ENCODE results near the gene ZNF764.
A peak's percentile ranks its signal among the peaks of the same experiment; 100 is the strongest.

ZNF764 gene

GRCh38 chr16:30557957-30558788 is at the start of gene ZNF764:
TSS of gene ZNF764 (minus strand) at chr16:30558374. CDS start at chr16:30558182, 192 bp downstream.
- Histone ChIP-seq H3K36me3 (ENCODE audit: control insufficient read depth in 2 of 2, insufficient read depth in 2 of 2, low read length in 2 of 2) (peaks cover 6 to 17% of the 10 kb centered on the region in 2 donors), H3K4me3 (ENCODE audit: low read length in 2 of 2) (peak within 1 kb of the TSS; percentile 76 to 80), H3K27me3 (ENCODE audit: control insufficient read depth in 2 of 2, insufficient read depth in 2 of 2, low read length in 2 of 2) (no peaks in the 10 kb centered on the region), H3K4me1 (ENCODE audit: control insufficient read depth in 2 of 2, insufficient read depth in 2 of 2, low read length in 2 of 2) (peaks cover 17 to 38% of the 10 kb centered on the region in 2 donors), H3K27ac (ENCODE audit: low read depth in 2 of 2, low read length in 2 of 2) (peak within 1 kb of the TSS; percentile 90 to 92), H3K9ac (ENCODE audit: low read depth in 1 of 2, low read length in 2 of 2) (peak within 1 kb of the TSS; percentile 75 to 85), H3K9me3 (ENCODE audit: control insufficient read depth in 2 of 2, low read length in 2 of 2) (no peaks in the 10 kb centered on the region)

GRCh38 chr16:30606004-30606403 is 47.8 kb upstream of the ZNF764 start:
- no peaks in the 10 kb centered on the region for H3K27me3 ChIP-seq (ENCODE audit: control insufficient read depth in 2 of 2, insufficient read depth in 2 of 2, low read length in 2 of 2)
- H3K36me3 ChIP-seq (ENCODE audit: control insufficient read depth in 2 of 2, insufficient read depth in 2 of 2, low read length in 2 of 2): peaks cover 21 to 26% of the 10 kb centered on the region in 2 donors
- H3K4me1 ChIP-seq (ENCODE audit: control insufficient read depth in 2 of 2, insufficient read depth in 2 of 2, low read length in 2 of 2): peaks cover 8 to 9% of the 10 kb centered on the region in 2 donors
- H3K9ac ChIP-seq (ENCODE audit: low read depth in 1 of 2, low read length in 2 of 2): no peak overlapping the region
- H3K9me3 ChIP-seq (ENCODE audit: control insufficient read depth in 2 of 2, low read length in 2 of 2): no peaks in the 10 kb centered on the region
- no peak overlapping the region for H3K27ac ChIP-seq (ENCODE audit: low read depth in 2 of 2, low read length in 2 of 2)
- H3K4me3 ChIP-seq (ENCODE audit: low read length in 2 of 2): no peak overlapping the region

- H3K9me3 ChIP-seq (ENCODE audit: control insufficient read depth in 2 of 2, low read length in 2 of 2): no peaks in the 10 kb centered on the region
- no peak overlapping the region for H3K4me3 ChIP-seq (ENCODE audit: low read length in 2 of 2)
- no peaks in the 10 kb centered on the region for H3K27me3 ChIP-seq (ENCODE audit: control insufficient read depth in 2 of 2, insufficient read depth in 2 of 2, low read length in 2 of 2)
- no peak overlapping the region for H3K27ac ChIP-seq (ENCODE audit: low read depth in 2 of 2, low read length in 2 of 2)
- peaks cover 6 to 8% of the 10 kb centered on the region in 2 donors for H3K4me1 ChIP-seq (ENCODE audit: control insufficient read depth in 2 of 2, insufficient read depth in 2 of 2, low read length in 2 of 2)
- no peak overlapping the region for H3K9ac ChIP-seq (ENCODE audit: low read depth in 1 of 2, low read length in 2 of 2)
- peaks cover 21 to 26% of the 10 kb centered on the region in 2 donors for H3K36me3 ChIP-seq (ENCODE audit: control insufficient read depth in 2 of 2, insufficient read depth in 2 of 2, low read length in 2 of 2)
These were observed 47.0 kb upstream of the ZNF764 start for GRCh38 chr16:30605158-30605557.

GRCh38 chr16:30604316-30604947 is 46.3 kb upstream of the ZNF764 start:
- no peak overlapping the region for H3K4me3 ChIP-seq (ENCODE audit: low read length in 2 of 2)
- peaks cover 21 to 26% of the 10 kb centered on the region in 2 donors for H3K36me3 ChIP-seq (ENCODE audit: control insufficient read depth in 2 of 2, insufficient read depth in 2 of 2, low read length in 2 of 2)
- peaks cover 6% of the 10 kb centered on the region in 2 donors for H3K4me1 ChIP-seq (ENCODE audit: control insufficient read depth in 2 of 2, insufficient read depth in 2 of 2, low read length in 2 of 2)
- H3K27me3 ChIP-seq (ENCODE audit: control insufficient read depth in 2 of 2, insufficient read depth in 2 of 2, low read length in 2 of 2): no peaks in the 10 kb centered on the region
- no peak overlapping the region for H3K27ac ChIP-seq (ENCODE audit: low read depth in 2 of 2, low read length in 2 of 2)
- no peaks in the 10 kb centered on the region for H3K9me3 ChIP-seq (ENCODE audit: control insufficient read depth in 2 of 2, low read length in 2 of 2)
- H3K9ac ChIP-seq (ENCODE audit: low read depth in 1 of 2, low read length in 2 of 2): no peak overlapping the region

GRCh38 chr16:30603945-30604315 is 45.8 kb upstream of the ZNF764 start:
- no peak overlapping the region for H3K4me3 ChIP-seq (ENCODE audit: low read length in 2 of 2)
- H3K9me3 ChIP-seq (ENCODE audit: control insufficient read depth in 2 of 2, low read length in 2 of 2): no peaks in the 10 kb centered on the region
- H3K27ac ChIP-seq (ENCODE audit: low read depth in 2 of 2, low read length in 2 of 2): no peak overlapping the region
- H3K36me3 ChIP-seq (ENCODE audit: control insufficient read depth in 2 of 2, insufficient read depth in 2 of 2, low read length in 2 of 2): peaks cover 21 to 26% of the 10 kb centered on the region in 2 donors
- no peak overlapping the region for H3K9ac ChIP-seq (ENCODE audit: low read depth in 1 of 2, low read length in 2 of 2)
- no peaks in the 10 kb centered on the region for H3K27me3 ChIP-seq (ENCODE audit: control insufficient read depth in 2 of 2, insufficient read depth in 2 of 2, low read length in 2 of 2)
- H3K4me1 ChIP-seq (ENCODE audit: control insufficient read depth in 2 of 2, insufficient read depth in 2 of 2, low read length in 2 of 2): peaks cover under 1 to 1% of the 10 kb centered on the region in 2 donors

GRCh38 chr16:30602616-30603277 is 44.6 kb upstream of the ZNF764 start:
- H3K36me3 ChIP-seq (ENCODE audit: control insufficient read depth in 2 of 2, insufficient read depth in 2 of 2, low read length in 2 of 2): peaks cover 21 to 22% of the 10 kb centered on the region in 2 donors

GRCh38 chr16:30601966-30602365 is 43.8 kb upstream of the ZNF764 start:
- Histone ChIP-seq H3K9me3 (ENCODE audit: control insufficient read depth in 2 of 2, low read length in 2 of 2) (no peaks in the 10 kb centered on the region), H3K4me3 (ENCODE audit: low read length in 2 of 2) (no peak overlapping the region), H3K9ac (ENCODE audit: low read depth in 1 of 2, low read length in 2 of 2) (no peak overlapping the region), H3K27ac (ENCODE audit: low read depth in 2 of 2, low read length in 2 of 2) (no peak overlapping the region), H3K36me3 (ENCODE audit: control insufficient read depth in 2 of 2, insufficient read depth in 2 of 2, low read length in 2 of 2) (peaks cover 21% of the 10 kb centered on the region in 2 donors), H3K27me3 (ENCODE audit: control insufficient read depth in 2 of 2, insufficient read depth in 2 of 2, low read length in 2 of 2) (no peaks in the 10 kb centered on the region), H3K4me1 (ENCODE audit: control insufficient read depth in 2 of 2, insufficient read depth in 2 of 2, low read length in 2 of 2) (no peaks in the 10 kb centered on the region)

More at GRCh38 chr16:30602616-30603277, 44.6 kb upstream of the ZNF764 start:
- H3K9ac ChIP-seq (ENCODE audit: low read depth in 1 of 2, low read length in 2 of 2): no peak overlapping the region
- no peaks in the 10 kb centered on the region for H3K4me1 ChIP-seq (ENCODE audit: control insufficient read depth in 2 of 2, insufficient read depth in 2 of 2, low read length in 2 of 2)
- H3K27me3 ChIP-seq (ENCODE audit: control insufficient read depth in 2 of 2, insufficient read depth in 2 of 2, low read length in 2 of 2): no peaks in the 10 kb centered on the region
- H3K4me3 ChIP-seq (ENCODE audit: low read length in 2 of 2): no peak overlapping the region
- H3K27ac ChIP-seq (ENCODE audit: low read depth in 2 of 2, low read length in 2 of 2): no peak overlapping the region
- no peaks in the 10 kb centered on the region for H3K9me3 ChIP-seq (ENCODE audit: control insufficient read depth in 2 of 2, low read length in 2 of 2)

GRCh38 chr16:30600929-30601328 is 42.8 kb upstream of the ZNF764 start:
- Histone ChIP-seq H3K27me3 (ENCODE audit: control insufficient read depth in 2 of 2, insufficient read depth in 2 of 2, low read length in 2 of 2) (no peaks in the 10 kb centered on the region), H3K27ac (ENCODE audit: low read depth in 2 of 2, low read length in 2 of 2) (no peak overlapping the region), H3K9me3 (ENCODE audit: control insufficient read depth in 2 of 2, low read length in 2 of 2) (no peaks in the 10 kb centered on the region), H3K9ac (ENCODE audit: low read depth in 1 of 2, low read length in 2 of 2) (no peak overlapping the region), H3K4me1 (ENCODE audit: control insufficient read depth in 2 of 2, insufficient read depth in 2 of 2, low read length in 2 of 2) (no peaks in the 10 kb centered on the region), H3K4me3 (ENCODE audit: low read length in 2 of 2) (no peak overlapping the region), H3K36me3 (ENCODE audit: control insufficient read depth in 2 of 2, insufficient read depth in 2 of 2, low read length in 2 of 2) (peaks cover 19 to 21% of the 10 kb centered on the region in 2 donors)

- H3K4me3 ChIP-seq (ENCODE audit: low read length in 2 of 2): no peak overlapping the region
These were observed 42.0 kb upstream of the ZNF764 start for GRCh38 chr16:30600215-30600614.

GRCh38 chr16:30592871-30593270 is 34.7 kb upstream of the ZNF764 start:
- H3K9me3 ChIP-seq (ENCODE audit: control insufficient read depth in 2 of 2, low read length in 2 of 2): no peaks in the 10 kb centered on the region
- no peak overlapping the region for H3K9ac ChIP-seq (ENCODE audit: low read depth in 1 of 2, low read length in 2 of 2)
- H3K4me3 ChIP-seq (ENCODE audit: low read length in 2 of 2): no peak overlapping the region
- no peaks in the 10 kb centered on the region for H3K36me3 ChIP-seq (ENCODE audit: control insufficient read depth in 2 of 2, insufficient read depth in 2 of 2, low read length in 2 of 2)
- no peaks in the 10 kb centered on the region for H3K27me3 ChIP-seq (ENCODE audit: control insufficient read depth in 2 of 2, insufficient read depth in 2 of 2, low read length in 2 of 2)
- H3K4me1 ChIP-seq (ENCODE audit: control insufficient read depth in 2 of 2, insufficient read depth in 2 of 2, low read length in 2 of 2): peaks cover 0 to 2% of the 10 kb centered on the region in 2 donors
- no peak overlapping the region for H3K27ac ChIP-seq (ENCODE audit: low read depth in 2 of 2, low read length in 2 of 2)

More at GRCh38 chr16:30600215-30600614, 42.0 kb upstream of the ZNF764 start:
- Histone ChIP-seq H3K9me3 (ENCODE audit: control insufficient read depth in 2 of 2, low read length in 2 of 2) (no peaks in the 10 kb centered on the region), H3K4me1 (ENCODE audit: control insufficient read depth in 2 of 2, insufficient read depth in 2 of 2, low read length in 2 of 2) (no peaks in the 10 kb centered on the region), H3K27ac (ENCODE audit: low read depth in 2 of 2, low read length in 2 of 2) (no peak overlapping the region), H3K9ac (ENCODE audit: low read depth in 1 of 2, low read length in 2 of 2) (no peak overlapping the region), H3K27me3 (ENCODE audit: control insufficient read depth in 2 of 2, insufficient read depth in 2 of 2, low read length in 2 of 2) (no peaks in the 10 kb centered on the region), H3K36me3 (ENCODE audit: control insufficient read depth in 2 of 2, insufficient read depth in 2 of 2, low read length in 2 of 2) (peaks cover 19 to 21% of the 10 kb centered on the region in 2 donors)

Measured in mucosa of rectum (tissue), 2 donors.